GM18511 (cell line): ENCODE results near the gene SCG3.
A peak's percentile ranks its signal among the peaks of the same experiment; 100 is the strongest.

Experiments
- ATAC-seq: cut with Tn5 transposase; IDR thresholded peaks from one replicate; pipeline ENCODE4 v1.9.1; 2021; ENCODE audit warnings: mild to moderate bottlenecking, moderate library complexity; ENCODE audit not compliant: unreplicated experiment

The SCG3 gene

DNA sequence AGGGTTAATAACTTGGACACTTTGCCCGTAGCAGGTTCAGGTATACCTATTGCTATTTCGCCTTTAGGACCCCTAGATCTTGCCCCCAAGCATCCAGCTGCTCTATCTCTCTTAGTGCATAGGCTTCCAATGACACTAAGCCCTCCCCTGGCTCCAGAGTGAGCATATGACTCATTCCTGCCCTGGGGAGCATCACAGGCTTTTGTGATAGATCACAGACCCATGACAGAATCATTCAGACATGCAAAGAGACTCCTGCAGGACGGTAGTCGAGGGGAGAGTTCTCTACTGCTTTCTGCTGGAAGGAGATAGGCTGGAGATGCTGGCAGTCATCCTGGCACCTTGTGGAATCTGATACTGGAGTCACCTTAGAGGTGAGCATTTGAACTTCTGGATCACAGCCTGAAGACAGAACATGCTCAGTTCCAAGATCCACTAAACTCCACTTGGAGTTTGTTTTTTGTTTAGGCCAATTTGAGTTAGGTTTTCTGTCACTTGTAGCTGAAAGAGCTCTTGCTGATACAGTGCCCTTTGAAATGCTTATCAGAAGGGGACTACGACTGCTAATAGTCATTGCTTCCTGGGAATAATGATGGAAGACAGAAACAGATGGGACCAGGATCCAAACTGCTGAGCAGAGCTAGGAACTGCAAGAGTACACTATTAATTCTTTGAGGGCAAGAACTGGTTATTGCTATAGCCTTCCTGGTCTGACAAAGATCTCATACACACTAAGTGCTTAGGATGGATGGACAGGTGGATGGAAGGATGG lies 45.2 kb downstream of the SCG3 start:
- ATAC-seq: peak; percentile 91

DNA sequence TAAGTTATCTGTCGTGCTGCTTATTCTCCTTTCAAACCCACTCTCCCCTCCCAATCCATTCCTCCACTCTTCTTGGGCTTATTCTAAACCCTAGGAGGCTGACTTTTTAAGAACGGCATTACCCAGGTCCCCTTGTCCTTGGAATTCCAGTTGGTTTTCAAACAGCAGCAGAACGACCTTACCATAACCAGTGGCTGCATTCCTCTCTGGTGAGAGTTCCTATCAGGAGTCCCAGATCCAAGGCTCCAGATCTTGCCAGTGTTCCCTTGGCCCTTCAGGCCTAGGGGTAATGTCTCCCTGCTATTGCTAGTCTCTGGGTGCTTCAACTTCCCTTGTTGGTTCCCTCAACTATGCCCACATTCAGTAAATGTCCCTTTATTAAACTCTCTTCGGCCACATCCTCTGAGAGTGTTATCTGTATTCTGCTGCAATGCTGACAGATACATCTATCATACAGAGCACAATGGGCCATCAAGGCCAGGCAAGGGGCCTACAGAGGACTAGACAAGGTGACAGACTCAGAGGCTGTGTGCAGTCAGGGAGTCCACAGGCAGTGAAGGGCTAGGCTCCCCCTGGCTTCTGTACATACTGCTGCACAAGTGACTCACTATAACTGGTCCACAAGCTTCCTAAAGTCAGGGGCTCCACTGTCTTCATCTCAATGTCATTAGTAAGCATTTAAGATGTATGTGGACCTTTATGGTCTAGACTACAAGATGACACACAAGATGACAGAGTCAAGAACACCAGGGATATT lies 46.0 kb downstream of the SCG3 start:
- ATAC-seq: no peak

DNA sequence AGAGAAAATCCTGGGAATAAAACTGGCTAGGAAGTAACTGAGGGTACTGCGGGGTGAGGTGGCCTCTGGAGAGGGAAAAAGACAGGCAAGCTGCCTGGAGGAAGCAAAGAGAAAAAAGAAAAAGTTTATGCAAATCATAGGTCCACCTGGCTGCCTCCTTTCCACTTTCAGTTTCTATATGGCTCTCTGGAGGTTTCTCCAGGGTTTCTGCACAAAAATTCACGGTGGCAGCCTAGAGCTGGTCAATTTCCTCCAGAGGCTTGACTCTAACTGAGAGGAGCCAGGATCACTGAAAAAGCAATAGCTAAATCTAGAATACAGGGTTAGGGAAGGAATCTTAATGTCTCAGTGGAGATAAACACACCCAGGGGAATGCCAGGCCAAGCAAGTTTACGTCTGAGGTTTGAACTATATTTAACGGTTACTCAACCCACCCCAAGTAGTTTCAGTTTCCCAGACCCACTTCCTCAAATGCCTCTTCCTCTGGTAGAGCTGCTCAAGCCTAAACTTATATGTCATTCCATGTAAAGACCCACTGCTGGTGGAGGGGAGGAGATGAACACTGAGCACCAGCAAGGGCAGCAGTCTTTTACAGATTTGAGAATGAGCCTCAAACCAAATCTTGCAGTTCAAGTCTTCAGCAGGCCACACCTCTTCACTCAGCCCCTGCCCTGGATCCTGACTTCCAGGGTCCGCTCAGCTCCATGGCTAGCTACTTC lies 50.4 kb downstream of the SCG3 start:
- ATAC-seq: peak; percentile 63

DNA sequence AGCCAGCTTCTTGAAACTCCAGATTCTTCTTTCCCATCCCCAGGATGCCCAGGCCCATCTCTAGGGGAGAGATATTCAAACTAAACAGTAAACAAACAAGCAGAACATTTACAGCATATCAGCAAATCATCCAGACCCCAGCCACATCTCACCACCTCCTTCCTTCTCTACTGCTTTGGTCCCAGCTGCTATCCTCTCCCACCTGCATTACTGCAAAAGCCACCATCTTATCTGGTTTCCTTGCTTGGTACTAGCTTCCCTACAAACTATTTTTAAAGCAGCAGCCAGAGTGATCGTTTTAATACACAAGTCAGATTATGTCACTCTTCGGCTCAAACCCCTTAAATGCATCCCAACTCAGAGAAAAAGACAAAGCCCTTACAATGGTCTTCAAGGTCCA lies 51.3 kb downstream of the SCG3 start:
- no peak for ATAC-seq

DNA sequence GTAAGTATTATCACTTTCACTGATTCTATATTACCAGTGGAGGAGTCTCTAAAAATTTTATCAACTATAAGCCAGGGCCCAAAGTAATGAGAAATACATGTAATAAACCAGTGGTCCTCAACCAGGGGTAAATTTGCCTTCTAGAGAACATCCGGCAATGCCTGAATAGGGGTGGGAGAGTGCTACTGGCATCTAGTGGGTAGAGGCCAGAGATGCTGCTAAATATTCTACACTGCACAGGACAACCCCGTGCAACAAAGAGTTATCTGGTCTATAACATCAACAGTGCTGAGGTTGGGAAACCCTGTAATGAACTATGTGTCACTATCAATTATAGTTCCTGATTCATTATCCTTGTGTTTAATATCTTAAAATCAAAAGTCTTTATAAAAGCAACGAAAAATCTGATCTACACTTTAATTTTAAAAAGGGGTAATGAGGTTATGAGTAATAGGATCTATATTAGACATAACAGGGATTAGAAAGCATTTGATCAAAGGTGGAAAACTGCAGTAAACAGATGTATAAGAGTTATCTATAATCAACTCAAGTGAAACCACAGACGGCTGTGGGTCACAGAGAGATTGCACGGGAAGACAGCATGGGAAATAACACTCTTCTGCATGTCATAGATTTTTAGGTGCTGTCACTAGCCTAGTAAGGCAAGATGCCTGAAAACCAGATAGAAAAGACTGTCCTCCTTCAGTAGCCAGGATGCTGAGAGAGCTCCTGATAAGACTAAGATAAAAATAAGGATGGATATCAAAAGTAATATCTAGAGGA lies 54.1 kb downstream of the SCG3 start:
- no peak for ATAC-seq

DNA sequence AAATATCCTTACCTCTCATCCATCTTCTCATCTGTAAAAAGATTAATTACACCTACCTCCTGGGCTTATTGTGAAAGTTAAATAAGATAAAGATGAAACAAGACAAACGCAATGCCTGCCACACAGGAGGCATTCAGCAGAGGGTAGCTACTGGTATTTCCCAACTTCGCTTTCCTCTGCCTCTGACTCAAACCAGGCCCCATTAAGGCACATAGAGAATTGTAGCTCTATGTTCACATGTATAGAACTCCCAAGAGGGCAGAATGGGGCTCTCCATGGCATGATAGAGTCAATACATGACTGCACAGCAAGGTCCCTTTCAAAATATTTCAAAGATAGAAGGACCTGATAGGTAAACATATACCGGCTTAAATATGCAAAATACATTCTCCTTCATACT lies 54.8 kb downstream of the SCG3 start:
- ATAC-seq: peak; percentile 31

DNA sequence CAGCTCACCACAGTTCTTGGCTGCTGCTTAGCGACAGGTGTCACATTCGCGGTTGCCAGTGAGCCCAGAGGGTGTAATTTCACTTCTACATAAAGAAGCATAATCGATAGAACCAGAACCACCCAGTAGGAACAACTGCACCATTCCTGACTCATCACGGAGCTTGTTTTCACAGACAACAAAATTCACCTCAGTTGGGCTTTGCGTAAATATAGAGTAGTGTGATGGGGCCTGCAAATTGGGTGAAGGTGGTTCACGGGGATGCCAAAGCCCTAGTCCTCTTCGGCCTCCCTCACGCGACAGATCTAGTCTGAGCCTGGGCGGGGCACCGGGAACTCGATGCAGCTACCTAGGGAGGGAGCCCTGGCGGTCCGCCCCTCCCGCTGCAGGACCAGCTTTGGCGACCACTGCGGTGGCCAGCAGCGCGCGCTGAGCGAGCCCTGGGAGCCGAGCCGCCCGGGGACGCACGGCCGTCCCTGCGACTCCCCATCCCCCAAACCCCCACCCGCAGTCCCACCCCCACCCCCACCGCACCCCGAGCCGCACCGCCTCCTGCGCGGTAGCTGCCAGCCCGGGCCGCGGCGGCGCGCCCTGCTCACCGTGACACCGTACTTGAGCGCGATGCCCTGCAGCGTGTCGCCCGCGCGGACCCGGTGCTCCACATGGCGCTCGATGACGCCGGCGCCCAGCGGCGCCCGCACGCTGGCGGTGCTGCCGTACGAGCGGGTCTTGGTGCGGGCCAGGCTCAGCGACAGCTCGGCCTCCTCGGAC lies 55.6 kb downstream of the SCG3 start:
- peak; percentile 39 for ATAC-seq

DNA sequence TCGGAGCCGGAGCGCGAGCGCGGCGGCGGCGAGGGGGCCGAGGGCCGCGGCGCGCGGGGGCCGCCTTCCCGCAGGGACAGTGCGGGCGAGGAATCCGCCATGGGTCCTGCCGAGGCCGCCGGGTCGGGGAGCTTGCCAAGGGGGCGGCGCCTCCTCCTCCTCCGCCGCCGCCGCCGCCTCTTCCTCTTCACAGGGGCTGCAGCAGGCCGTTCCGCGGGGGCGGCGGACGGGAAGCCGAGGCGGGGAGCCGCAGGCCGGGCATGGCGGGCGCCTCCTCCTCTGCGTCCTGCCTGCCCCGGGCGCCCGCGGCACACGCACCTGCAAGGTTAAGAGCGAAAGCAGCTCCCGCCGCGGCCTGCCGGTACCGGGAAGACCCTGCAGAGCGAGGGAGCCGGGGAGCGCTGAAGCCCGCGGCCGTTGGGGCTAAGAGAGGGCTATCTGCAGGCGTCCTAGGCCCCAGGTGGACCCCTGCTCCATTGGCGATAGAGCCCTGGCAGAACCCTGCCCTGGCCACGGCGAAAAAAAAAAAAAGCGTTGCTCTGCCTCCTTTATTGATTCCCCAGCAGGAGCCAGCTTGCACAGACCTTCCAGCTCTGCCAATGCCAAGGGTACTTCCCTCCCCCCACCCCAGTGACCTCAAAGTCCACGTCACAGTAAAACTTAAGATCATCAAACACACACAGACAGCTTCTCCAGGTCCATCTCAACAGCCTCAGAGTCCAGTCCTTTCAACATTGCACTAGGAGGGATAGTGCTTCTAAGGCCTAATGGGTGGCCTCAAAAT lies 56.4 kb downstream of the SCG3 start, which contains the start of gene LYSMD2:
Gene LYSMD2 (minus strand): TSS at position 134 of the 784 bp plus-strand sequence. CDS start 33 bp downstream, at position 101.
- peak; percentile 52 for ATAC-seq

DNA sequence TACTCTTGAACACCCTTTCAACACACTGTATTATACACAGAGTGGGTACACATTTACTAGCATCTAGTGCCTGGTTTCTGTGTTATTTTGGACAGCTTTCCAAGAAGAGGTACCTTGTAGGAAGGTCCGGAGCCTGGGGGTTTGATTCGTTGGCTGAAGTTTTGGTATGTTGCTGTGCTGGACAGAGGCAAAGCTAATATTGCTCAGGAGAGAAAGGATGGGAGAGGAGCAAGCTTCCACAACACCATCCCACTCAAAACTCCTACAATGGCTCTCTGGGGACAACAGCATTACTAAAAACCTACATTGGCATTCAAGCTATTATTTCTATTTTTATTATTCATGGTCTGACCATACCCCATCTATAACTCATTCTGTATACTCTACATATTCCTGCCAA lies 57.2 kb downstream of the SCG3 start:
- no peak for ATAC-seq

DNA sequence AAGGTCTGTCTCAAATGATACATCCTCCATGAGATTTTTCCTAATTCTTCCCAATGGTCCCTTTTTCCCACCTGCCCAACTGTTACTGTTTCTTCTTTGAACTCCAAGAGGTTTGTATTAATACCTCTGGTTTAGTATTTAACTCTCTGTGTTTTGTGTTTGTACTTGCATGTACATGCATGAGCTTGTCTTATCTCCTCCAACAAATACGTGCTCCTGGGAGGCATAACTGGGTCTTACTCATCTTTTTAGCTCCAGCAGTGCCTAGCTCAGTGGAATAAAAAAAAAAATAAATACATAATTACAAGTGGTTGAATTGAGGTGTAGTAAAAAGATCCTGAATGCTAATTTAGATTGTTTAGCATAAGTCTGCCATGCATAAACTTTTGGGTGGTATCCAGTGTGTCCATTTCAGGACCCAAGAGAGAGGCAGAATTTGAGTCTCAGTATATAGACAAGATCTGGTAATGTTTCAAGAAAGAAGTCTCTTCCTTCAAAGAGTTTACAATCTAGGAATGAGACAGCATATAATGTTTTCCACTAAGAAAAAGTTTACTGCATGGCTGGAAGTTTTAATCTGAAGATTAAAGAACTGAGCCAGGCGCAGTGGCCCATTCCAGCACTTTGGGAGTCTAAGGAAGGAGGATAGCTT lies 57.9 kb downstream of the SCG3 start:
- no peak for ATAC-seq

DNA sequence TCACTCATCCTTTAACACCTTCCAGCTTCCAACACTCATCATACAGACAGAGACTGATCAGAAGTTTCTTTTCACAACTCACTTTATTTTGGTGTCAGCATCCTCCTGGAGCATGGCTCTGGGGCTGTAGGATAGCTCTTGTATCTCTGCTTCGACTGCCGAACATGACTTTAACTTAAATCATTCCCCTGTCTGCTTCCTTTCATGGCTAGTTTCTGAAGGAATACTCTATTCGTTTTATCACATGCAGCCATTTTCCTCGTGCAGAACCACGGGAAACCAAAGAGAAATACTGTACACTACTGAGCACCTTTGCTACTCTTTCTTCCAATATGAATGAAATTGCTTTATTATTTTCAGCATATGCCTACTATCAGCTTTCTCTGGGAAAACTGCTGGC lies 68.0 kb downstream of the SCG3 start:
- no peak for ATAC-seq

DNA sequence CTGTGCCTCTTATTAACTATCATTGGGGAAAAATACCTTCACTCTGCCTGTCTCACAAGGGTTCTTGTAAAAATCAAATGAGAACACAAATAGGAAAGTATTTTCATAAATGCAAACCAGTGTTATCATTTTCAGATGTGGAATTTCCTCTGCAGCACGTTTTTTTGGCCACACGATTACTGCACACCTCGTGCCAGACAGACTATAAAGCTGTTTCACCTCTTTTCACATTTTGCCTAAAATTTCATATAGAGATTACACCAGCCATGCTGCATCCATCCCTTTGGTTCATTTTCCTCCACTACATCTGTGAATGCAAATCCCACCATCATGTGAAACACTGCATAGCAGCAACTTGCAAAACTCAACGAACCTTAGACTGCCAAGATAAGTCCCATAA lies 68.9 kb downstream of the SCG3 start:
- no peak for ATAC-seq

DNA sequence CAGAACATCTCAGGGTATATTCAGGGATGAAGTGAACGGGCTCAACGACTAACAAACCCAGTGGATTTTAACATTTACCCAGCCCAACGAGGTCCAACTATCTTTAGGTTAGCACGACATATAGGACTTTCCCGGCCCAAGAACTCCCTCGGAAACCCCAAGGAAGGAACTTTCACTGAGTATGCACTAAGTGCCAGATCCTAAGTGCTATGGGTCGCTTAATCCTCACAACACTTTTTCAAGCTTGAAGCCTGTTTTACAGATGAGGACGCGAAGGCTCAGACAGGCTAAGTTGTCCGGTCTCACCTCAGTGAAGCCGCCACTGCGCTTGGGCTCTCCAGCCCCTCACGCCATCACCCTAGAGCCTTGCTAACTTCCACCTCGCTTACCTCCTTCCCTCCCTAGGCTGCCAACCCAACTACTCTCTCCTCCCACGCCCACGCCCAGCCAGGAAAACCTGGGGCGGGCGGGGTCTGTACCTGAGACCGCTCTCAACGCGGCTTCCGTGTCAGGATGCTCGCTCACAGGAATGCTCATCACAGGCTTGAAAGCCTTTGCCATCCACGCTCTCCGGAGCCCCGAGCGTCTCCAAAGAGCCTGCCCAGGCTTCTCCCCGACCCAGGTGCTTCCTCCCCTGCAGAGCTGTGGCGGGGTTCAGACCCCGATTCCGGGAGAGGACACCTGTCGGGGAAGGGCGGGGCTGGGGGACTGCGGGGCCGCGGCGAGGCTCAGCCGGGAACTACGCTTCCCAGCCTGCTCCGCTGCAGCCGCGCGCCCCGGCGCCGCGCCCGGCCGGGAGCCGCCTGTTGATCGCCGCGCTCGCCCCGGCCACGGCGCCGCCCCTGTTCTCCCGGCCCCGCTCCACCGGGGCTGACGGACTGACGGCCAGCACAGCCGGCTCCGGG lies 69.7 kb downstream of the SCG3 start, which contains the start of gene TMOD2:
Gene TMOD2 (plus strand): TSS at position 806 of the 905 bp plus-strand sequence. CDS start 14,845 bp downstream, outside the sequence.
- ATAC-seq: peak; percentile 81

DNA sequence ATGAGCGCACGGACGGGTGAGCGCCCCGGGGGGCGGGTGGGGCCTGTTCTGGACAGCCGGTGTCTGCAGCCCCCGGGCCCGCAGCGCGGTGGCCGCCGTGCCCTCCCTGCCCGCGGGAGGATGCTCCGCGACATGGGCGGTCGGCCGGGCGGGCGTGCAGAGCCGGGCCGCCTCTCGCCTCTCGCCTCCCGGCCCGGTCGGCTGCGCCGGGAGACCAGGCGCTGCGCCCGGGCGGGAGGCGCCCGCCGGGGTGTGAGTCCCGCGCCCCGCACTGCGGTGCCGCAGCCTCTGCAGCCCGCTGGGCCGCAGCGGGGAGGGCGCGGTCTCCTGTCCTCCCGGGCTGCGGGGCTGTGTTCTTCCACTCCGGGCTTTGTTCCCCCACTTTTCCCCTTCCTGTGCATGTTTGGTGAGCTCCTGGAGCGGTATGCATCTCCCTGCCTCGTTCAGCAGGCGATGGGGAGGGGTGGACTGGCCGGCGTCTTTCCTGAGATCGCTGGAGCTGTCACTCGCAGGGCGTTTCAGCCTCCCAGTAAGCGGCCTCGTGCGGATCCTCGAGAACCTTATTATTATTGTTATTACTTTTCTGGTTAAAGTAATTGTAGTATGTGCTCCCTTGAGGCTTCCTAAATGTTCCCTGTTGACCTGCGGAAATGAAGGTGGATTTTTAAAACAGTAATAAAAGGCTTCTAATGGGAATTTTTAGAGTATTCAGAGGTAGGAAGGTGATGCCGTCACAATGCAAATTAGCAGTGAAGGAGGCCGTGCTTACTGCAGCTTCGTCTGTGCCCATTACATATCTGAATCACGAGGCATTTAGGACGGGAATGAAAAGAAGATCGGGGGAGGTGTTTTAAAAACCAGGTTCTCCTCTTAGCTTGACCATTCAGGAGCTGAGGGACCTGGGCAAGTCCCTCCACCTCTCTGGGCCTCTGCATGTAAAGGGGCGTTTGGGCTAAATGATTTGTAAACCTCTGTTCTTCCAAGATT lies 70.7 kb downstream of the SCG3 start:
- peak; percentile 46 for ATAC-seq

DNA sequence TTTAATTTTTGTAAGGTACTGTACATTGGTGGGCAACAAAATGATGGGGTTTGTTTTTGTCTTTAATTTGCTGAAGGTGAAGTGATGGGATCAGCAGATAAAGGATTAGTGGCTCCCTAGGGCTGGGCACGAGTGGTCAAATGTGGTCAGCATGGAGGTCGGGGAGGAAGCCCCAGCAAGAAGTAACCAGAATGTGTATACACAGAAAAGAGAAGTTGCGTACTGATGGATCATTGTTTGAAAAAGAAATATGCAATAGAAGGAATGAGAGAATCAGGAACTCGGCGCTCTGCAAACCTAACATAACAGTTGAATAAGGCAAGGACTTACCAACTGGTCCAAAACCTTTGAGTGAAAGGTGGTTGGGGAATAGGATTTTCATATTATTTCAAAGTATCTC lies 71.6 kb downstream of the SCG3 start:
- no peak for ATAC-seq

DNA sequence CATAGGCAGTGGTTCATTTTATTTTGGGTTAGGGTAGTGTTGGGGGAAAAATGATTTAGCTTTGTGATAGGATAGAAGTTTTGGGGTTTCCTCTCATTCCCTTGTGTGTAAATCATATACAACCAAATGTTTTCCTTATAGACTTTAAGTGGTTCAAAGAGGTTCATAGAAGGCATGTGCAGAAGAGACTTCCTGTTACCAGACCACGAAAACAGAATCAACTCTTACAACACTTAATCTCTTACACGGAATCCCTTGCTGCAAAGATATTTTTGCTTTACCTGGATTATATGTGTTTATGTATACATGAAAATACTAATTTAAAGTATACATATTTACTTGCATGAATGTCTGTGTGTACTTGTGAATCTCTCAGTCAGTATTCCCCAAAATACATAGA lies 73.0 kb downstream of the SCG3 start:
- ATAC-seq: no peak
